ENCODE measurements around the gene CAMK1D. TPM values are rescaled to one million over a fixed set of nuclear protein-coding genes. Genes with fewer than 3 reads are reported as not detected.

The CAMK1D gene
- polyA plus RNA-seq, 1 donor (not counting 4 experiments of a cell fraction or from before 2014, with no cell fraction given) = 0.76 TPM

GRCh38 chr10:12431151-12432101, 82.1 kb downstream of the CAMK1D start:
- no peak overlapping the region for H2AFZ ChIP-seq (ENCODE audit: control insufficient read depth, low read length)
- dilution Hi-C loops (cut with MboI; ENCODE audit: extremely low pct_ligation_motif_present, low sequenced_read_pairs) = no loop called here
- no peak overlapping the region for H3K9ac ChIP-seq (ENCODE audit: control insufficient read depth, extremely low read depth, insufficient read depth, low read length)
- no peaks in the 10 kb centered on the region for H3K36me3 ChIP-seq (ENCODE audit: control insufficient read depth in 2 of 2, extremely low read depth in 1 of 2, insufficient read depth in 2 of 2, low read length in 2 of 2)
- no peak overlapping the region for H3K4me3 ChIP-seq (ENCODE audit: control insufficient read depth in 2 of 3, extremely low read depth in 1 of 3, insufficient read depth in 2 of 3, low read depth in 1 of 3, low read length in 3 of 3)
- no peaks in the 10 kb centered on the region for H4K20me1 ChIP-seq (ENCODE audit: control insufficient read depth, extremely low read depth, insufficient read depth, low read length)
- no peak for DNase-seq (ENCODE audit: low read depth, low spot score)
- H3K4me2 ChIP-seq (ENCODE audit: control insufficient read depth, extremely low read depth, insufficient read depth, low read depth, low read length) = no peak overlapping the region
- FAIRE-seq = no peak
- no peaks in the 10 kb centered on the region for H3K4me1 ChIP-seq (ENCODE audit: control insufficient read depth, extremely low read depth, insufficient read depth, low read length)
- H3K27me3 ChIP-seq (ENCODE audit: control insufficient read depth, extremely low read depth, insufficient read depth, low read length) = peaks cover 7% of the 10 kb centered on the region
- H3K79me2 ChIP-seq (ENCODE audit: control insufficient read depth, insufficient read depth, low read length) = no peaks in the 10 kb centered on the region
- no peaks in the 10 kb centered on the region for H3K9me3 ChIP-seq (ENCODE audit: control insufficient read depth, low read depth, low read length)
- no peak for TF ChIP-seq EZH2 (IDR thresholded peaks at IDR 0.05; ENCODE audit: low read length)
- no peak for TF ChIP-seq CTCF (optimal IDR thresholded peaks at IDR 0.05 in 1 of 3, IDR thresholded peaks at IDR 0.05 in 1 of 3, conservative IDR thresholded peaks at IDR 0.05 in 1 of 3; ENCODE audit: extremely low read depth in 1 of 3, insufficient read depth in 2 of 3, low read length in 3 of 3)
- no peak overlapping the region for H3K27ac ChIP-seq (ENCODE audit: control insufficient read depth, insufficient read depth, low read length)
- H3K9me1 ChIP-seq (ENCODE audit: control insufficient read depth, extremely low read depth, insufficient read depth, low read length) = no peaks in the 10 kb centered on the region

GRCh38 chr10:12432402-12433189, 83.2 kb downstream of the CAMK1D start:
- Histone ChIP-seq H3K9me1 (ENCODE audit: control insufficient read depth, extremely low read depth, insufficient read depth, low read length) (no peaks in the 10 kb centered on the region), H3K27ac (ENCODE audit: control insufficient read depth, insufficient read depth, low read length) (no peak overlapping the region), H3K79me2 (ENCODE audit: control insufficient read depth, insufficient read depth, low read length) (no peaks in the 10 kb centered on the region), H4K20me1 (ENCODE audit: control insufficient read depth, extremely low read depth, insufficient read depth, low read length) (no peaks in the 10 kb centered on the region), H3K36me3 (ENCODE audit: control insufficient read depth in 2 of 2, extremely low read depth in 1 of 2, insufficient read depth in 2 of 2, low read length in 2 of 2) (no peaks in the 10 kb centered on the region), H3K4me1 (ENCODE audit: control insufficient read depth, extremely low read depth, insufficient read depth, low read length) (no peaks in the 10 kb centered on the region), H3K27me3 (ENCODE audit: control insufficient read depth, extremely low read depth, insufficient read depth, low read length) (peaks cover 7% of the 10 kb centered on the region), H3K9me3 (ENCODE audit: control insufficient read depth, low read depth, low read length) (no peaks in the 10 kb centered on the region), H3K4me3 (ENCODE audit: control insufficient read depth in 2 of 3, extremely low read depth in 1 of 3, insufficient read depth in 2 of 3, low read depth in 1 of 3, low read length in 3 of 3) (no peak overlapping the region), H2AFZ (ENCODE audit: control insufficient read depth, low read length) (no peak overlapping the region), H3K4me2 (ENCODE audit: control insufficient read depth, extremely low read depth, insufficient read depth, low read depth, low read length) (no peak overlapping the region), H3K9ac (ENCODE audit: control insufficient read depth, extremely low read depth, insufficient read depth, low read length) (no peak overlapping the region)
- no peak for FAIRE-seq
- dilution Hi-C loops (cut with MboI; ENCODE audit: extremely low pct_ligation_motif_present, low sequenced_read_pairs) = no loop called here
- no peak for DNase-seq (ENCODE audit: low read depth, low spot score)
- TF ChIP-seq CTCF (optimal IDR thresholded peaks at IDR 0.05 in 1 of 3, IDR thresholded peaks at IDR 0.05 in 1 of 3, conservative IDR thresholded peaks at IDR 0.05 in 1 of 3; ENCODE audit: extremely low read depth in 1 of 3, insufficient read depth in 2 of 3, low read length in 3 of 3) = no peak
- no peak for TF ChIP-seq EZH2 (IDR thresholded peaks at IDR 0.05; ENCODE audit: low read length)

Data from keratinocyte (primary cell).